SK-N-MC (cell line): Measurements from ENCODE around the gene CDH4.

Experiments
- EZH2 ChIP-seq: fragments of 200-600 bp; sonication (generic); IDR thresholded peaks from one replicate; pipeline ENCODE4 v1.6.1; 2017; ENCODE audit warnings: antibody characterized with exemption
- FOXP2 ChIP-seq: optimal IDR thresholded peaks from 2 replicates; pipeline ENCODE3; 2011; ENCODE audit warnings: mild to moderate bottlenecking, moderate library complexity; ENCODE audit not compliant: insufficient read depth; ENCODE audit errors: extremely low read length, control extremely low read depth
- POLR2AphosphoS5 ChIP-seq: IDR thresholded peaks from 2 replicates; pipeline ENCODE4 v1.6.1; 2012; ENCODE audit warnings: mild to moderate bottlenecking, low read depth, low read length, borderline replicate concordance

DNA sequence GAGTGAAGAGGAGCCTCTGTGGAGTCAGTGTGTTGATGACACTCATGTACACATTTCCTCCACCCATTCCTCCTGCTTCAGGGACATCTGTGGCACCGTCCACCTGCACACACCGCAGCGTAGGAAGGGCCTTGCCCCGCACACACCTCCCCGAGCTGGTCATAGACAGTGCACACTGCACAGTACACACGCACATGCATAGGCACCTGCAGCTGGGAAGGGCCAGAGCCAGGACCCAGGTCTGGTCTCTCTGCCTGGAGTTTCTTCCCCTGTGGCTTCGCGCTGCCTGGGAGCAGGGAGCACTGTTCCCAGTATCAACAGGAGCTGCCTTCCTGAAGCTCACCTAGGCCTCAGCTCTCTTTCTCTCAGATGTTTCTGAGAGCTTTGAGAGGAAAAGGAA, 473.1 kb downstream of the CDH4 start:
- TF ChIP-seq POLR2AphosphoS5 (no peak), FOXP2 (no peak), EZH2 (no peak)
